Stimulated activated naive CD8-positive, alpha-beta T cell treated with anti-CD3 and anti-CD28 coated beads, Interleukin-15, amount 100 ng/mL, for 72 hours (primary cell): Measurements from ENCODE around the gene SCFD2.
A peak's percentile ranks its signal among the peaks of the same experiment; 100 is the strongest.

Experiments used
- ATAC-seq: fragments of 150-1000 bp; cut with Tn5 transposase; 2 replicates; pipeline ENCODE4 v1.10.0; 2021; ENCODE audit warnings: mild to moderate bottlenecking, moderate library complexity
- DNase-seq, 2 donors: peaks; one replicate each; pipeline ENCODE4 v3.0.0; 2021 to 2022
- H3K27ac Mint-ChIP-seq, 2 donors: one replicate each; pipeline ENCODE4 v1.8.0; 2022; ENCODE audit warnings: mild to moderate bottlenecking in 2 of 2, mixed read lengths in 2 of 2, moderate library complexity in 2 of 2
- H3K27me3 Mint-ChIP-seq: one replicate; pipeline ENCODE4 v1.8.0; 2022; ENCODE audit warnings: mixed read lengths
- H3K4me1 Mint-ChIP-seq: one replicate; pipeline ENCODE4 v1.8.0; 2022; ENCODE audit warnings: mild to moderate bottlenecking, mixed read lengths
- H3K4me3 Mint-ChIP-seq, 2 donors: one replicate each; pipeline ENCODE4 v1.8.0; 2022; ENCODE audit warnings: mild to moderate bottlenecking in 2 of 2, mixed read lengths in 2 of 2, moderate library complexity in 1 of 2
- H3K9me3 Mint-ChIP-seq, 2 donors: one replicate each; pipeline ENCODE4 v1.8.0; 2022; ENCODE audit warnings: mixed read lengths in 2 of 2

SCFD2 gene

GRCh38 chr4:52964011-52964410, 401.9 kb downstream of the SCFD2 start:
- DNase-seq (no peak), ATAC-seq (no peak)
- H3K27ac Mint-ChIP-seq = no peak overlapping the region

DNA sequence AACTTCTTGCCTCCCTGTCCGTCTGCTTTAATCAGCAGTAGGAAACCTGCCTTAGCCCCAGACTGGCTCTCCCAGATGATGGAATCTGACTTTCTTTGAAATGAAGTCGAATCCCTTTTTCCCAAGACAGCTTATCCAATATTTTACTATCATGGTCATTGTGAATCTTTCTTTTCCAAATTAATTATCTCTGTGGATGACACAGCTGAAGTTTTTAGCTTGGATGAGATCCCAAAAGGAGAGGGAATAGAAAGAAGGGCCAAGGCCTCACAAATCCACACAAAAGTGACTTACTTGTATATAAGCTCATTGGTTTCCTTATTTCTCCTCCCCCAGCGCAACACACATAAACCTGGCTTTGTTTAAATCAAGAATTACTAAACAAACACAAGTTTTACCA, 403.1 kb downstream of the SCFD2 start:
- no peaks in the 10 kb centered on the region for H3K27me3 Mint-ChIP-seq
- no peak for DNase-seq
- H3K9me3 Mint-ChIP-seq = peaks cover 0 to 6% of the 10 kb centered on the region in 2 donors
- no peaks in the 10 kb centered on the region for H3K4me1 Mint-ChIP-seq
- ATAC-seq = no peak
- H3K4me3 Mint-ChIP-seq = no peak overlapping the region
- H3K27ac Mint-ChIP-seq = no peak overlapping the region

More at GRCh38 chr4:52964011-52964410, 401.9 kb downstream of the SCFD2 start:
- Mint-ChIP-seq H3K4me3 (no peak overlapping the region), H3K27me3 (no peaks in the 10 kb centered on the region), H3K4me1 (no peaks in the 10 kb centered on the region), H3K9me3 (peaks cover 0 to 16% of the 10 kb centered on the region in 2 donors)

DNA sequence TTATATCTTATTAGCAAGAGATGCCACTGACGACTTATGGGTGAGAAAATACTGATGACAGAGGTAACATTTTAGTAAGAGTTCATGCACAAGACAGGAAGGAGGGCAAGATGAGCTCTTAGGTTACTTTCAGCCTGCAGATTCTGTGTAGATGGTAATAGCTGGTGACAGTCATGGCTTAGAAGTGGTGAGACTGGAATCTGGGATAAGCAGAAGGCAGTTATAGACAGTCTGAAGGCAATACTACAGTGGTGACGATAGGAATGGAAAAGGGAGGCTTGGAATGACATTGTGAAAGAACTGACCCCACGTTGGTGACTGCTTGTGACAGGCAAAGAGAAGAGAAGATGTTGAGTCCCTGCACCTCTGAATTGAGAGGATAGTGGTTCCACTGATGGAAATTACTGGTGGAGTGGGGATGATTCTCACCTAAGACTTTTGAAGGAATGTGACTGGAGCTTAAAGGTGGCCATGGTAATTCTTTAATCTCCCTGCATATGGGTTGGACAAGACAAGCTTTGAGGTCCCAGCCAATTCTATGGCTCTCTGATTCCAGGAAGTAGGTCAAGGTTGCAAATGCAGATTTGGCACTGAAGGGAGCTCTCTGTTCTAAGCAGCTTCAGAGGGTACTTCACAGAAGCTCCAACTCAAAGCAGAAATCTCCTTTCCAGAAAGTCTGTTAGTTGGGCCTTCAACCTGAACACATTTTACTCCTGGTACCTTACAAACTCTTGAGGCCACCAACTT, 404.0 kb downstream of the SCFD2 start:
- no peak for ATAC-seq
- H3K4me3 Mint-ChIP-seq = no peak overlapping the region
- DNase-seq = no peak
- no peaks in the 10 kb centered on the region for H3K4me1 Mint-ChIP-seq
- peaks cover 0 to 6% of the 10 kb centered on the region in 2 donors for H3K9me3 Mint-ChIP-seq
- no peaks in the 10 kb centered on the region for H3K27me3 Mint-ChIP-seq
- H3K27ac Mint-ChIP-seq = no peak overlapping the region

DNA sequence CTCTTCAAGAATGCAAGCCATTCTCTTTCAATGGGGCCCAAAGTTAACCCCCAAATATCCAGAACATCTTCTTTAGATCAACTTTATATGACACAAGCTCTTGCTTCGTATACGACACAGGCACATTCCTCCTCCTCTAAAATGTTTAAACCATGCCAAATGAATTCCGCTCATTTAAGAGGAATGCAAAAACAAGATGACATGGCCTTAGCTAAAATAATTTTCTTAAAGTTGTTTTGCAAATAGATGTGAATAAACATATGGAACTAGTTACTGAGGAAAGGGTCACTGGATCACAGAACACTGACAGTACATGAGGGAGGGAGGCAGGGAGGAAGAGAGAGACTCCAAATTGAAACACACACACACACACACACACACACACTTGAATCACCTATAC, 406.3 kb downstream of the SCFD2 start:
- no peak for ATAC-seq

GRCh38 chr4:52957835-52958631, 407.8 kb downstream of the SCFD2 start:
- ATAC-seq (no peak), DNase-seq (no peak)
- no peaks in the 10 kb centered on the region for H3K9me3 Mint-ChIP-seq
- no peak overlapping the region for H3K4me3 Mint-ChIP-seq
- H3K27ac Mint-ChIP-seq = no peak overlapping the region
- no peaks in the 10 kb centered on the region for H3K27me3 Mint-ChIP-seq
- H3K4me1 Mint-ChIP-seq = no peaks in the 10 kb centered on the region

More for the DNA sequence above, 406.3 kb downstream of the SCFD2 start:
- Mint-ChIP-seq H3K27me3 (no peaks in the 10 kb centered on the region), H3K4me3 (no peak overlapping the region), H3K9me3 (no peaks in the 10 kb centered on the region), H3K4me1 (no peaks in the 10 kb centered on the region), H3K27ac (no peak overlapping the region)
- no peak for DNase-seq

DNA sequence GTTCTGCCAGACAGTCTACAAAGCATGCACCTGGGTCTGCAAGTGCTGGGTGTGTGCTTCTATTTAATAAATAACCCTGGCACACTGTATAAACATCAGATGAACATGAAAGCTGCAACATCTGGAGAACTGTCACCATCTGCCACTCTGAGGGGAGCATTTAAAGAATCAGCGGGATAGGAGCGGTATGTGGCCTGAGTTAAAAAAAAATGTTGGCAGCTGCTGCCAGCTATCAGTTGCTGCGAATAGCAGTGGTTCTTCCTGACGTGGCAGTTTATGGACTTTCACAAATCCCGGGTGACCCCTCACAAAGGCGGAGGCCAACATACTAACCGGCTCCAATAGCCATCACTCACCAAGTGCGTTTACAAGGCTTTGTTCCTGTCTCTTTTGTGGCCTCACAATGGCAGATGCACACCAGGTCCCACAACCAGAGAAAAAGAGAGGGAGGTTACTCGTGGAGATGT, 408.6 kb downstream of the SCFD2 start:
- Mint-ChIP-seq H3K4me1 (no peaks in the 10 kb centered on the region), H3K9me3 (no peaks in the 10 kb centered on the region)
- no peak for DNase-seq

DNA sequence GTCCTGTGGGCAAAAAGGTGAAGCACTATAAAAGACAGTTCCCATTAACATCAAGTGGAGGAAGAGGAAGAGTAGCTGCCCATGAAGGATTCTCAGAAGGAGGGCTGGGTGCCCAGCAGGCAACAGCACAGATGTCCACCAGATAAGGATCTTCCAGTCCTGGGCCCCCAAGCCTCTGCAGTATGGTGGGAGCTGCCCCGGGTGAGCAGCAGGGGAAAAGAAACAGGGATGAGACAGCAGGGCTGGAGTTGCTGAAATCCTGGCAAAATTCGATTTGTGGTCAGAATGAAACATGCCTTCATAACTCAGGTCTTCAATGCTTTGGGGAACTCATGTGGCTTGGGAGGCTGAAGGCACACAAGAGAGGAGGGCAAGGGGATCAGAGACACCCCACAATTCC, 409.2 kb downstream of the SCFD2 start:
- H3K27ac Mint-ChIP-seq = no peak overlapping the region
- no peak for DNase-seq
- H3K4me3 Mint-ChIP-seq = no peak overlapping the region
- no peak for ATAC-seq
- no peaks in the 10 kb centered on the region for H3K9me3 Mint-ChIP-seq
- no peaks in the 10 kb centered on the region for H3K4me1 Mint-ChIP-seq
- H3K27me3 Mint-ChIP-seq = no peaks in the 10 kb centered on the region

More for the DNA sequence above, 408.6 kb downstream of the SCFD2 start:
- Mint-ChIP-seq H3K27me3 (no peaks in the 10 kb centered on the region), H3K27ac (no peak overlapping the region), H3K4me3 (no peak overlapping the region)
- no peak for ATAC-seq

GRCh38 chr4:52954560-52955170, 411.2 kb downstream of the SCFD2 start:
- Mint-ChIP-seq H3K9me3 (no peaks in the 10 kb centered on the region), H3K27me3 (no peaks in the 10 kb centered on the region), H3K4me3 (no peak overlapping the region), H3K4me1 (no peaks in the 10 kb centered on the region), H3K27ac (peak overlapping the region in 1 of 2 donors; percentile 97)
- DNase-seq (no peak), ATAC-seq (no peak)

- no peak overlapping the region for H3K4me3 Mint-ChIP-seq
- H3K4me1 Mint-ChIP-seq = no peaks in the 10 kb centered on the region
- H3K27me3 Mint-ChIP-seq = no peaks in the 10 kb centered on the region
- H3K9me3 Mint-ChIP-seq = no peaks in the 10 kb centered on the region
- no peak overlapping the region for H3K27ac Mint-ChIP-seq
- DNase-seq (no peak), ATAC-seq (no peak)
Measured at GRCh38 chr4:52952540-52952939, 413.3 kb downstream of the SCFD2 start.

DNA sequence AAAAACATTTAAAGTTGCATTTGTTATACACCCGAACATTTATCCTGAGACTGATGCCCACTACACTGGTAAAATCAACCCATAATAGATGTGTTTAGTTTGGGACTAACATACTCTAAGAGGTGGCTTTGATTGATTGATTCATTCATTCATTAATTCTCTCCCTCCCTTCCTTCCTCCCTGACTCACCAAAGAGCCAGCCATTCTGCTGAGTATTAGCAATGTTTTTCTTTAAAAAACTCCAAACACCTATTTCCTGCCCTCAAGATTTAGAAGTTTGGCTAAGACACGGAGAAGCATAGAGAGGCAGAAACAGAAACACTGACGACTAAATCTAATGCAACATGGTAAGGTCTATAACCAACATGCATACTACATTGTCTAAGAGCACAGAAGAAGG, 414.8 kb downstream of the SCFD2 start:
- DNase-seq (no peak), ATAC-seq (no peak)
- H3K4me1 Mint-ChIP-seq = no peaks in the 10 kb centered on the region
- no peak overlapping the region for H3K4me3 Mint-ChIP-seq
- no peak overlapping the region for H3K27ac Mint-ChIP-seq
- no peaks in the 10 kb centered on the region for H3K27me3 Mint-ChIP-seq
- no peaks in the 10 kb centered on the region for H3K9me3 Mint-ChIP-seq

- H3K27ac Mint-ChIP-seq = no peak overlapping the region
- DNase-seq (no peak), ATAC-seq (no peak)
- H3K9me3 Mint-ChIP-seq = no peaks in the 10 kb centered on the region
- H3K4me3 Mint-ChIP-seq = no peak overlapping the region
- no peaks in the 10 kb centered on the region for H3K27me3 Mint-ChIP-seq
- no peaks in the 10 kb centered on the region for H3K4me1 Mint-ChIP-seq
Measured at GRCh38 chr4:52950226-52950625, 415.6 kb downstream of the SCFD2 start.

- Mint-ChIP-seq H3K9me3 (no peaks in the 10 kb centered on the region), H3K27me3 (no peaks in the 10 kb centered on the region), H3K27ac (peak overlapping the region in 1 of 2 donors; percentile 56), H3K4me1 (no peaks in the 10 kb centered on the region), H3K4me3 (no peak overlapping the region)
- DNase-seq (no peak), ATAC-seq (no peak)
Measured at GRCh38 chr4:52949336-52949735, 416.5 kb downstream of the SCFD2 start.

DNA sequence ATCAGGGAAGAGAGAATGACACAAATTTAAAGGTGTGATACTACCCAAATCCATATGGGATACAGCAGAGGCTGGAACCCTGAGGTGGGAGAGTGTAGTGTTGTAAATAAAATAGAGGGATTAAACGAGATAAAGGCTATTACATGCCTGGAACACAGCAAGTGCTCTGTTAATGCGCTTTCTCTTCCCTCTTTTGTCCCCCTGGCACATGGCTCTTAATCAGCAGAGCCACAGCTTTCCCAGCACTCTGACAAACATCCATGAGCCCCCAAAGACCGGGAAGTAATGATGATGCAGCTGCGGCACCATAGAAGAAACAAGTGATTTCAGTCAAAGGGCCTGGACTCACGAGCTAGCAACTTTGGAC, 417.8 kb downstream of the SCFD2 start:
- H3K9me3 Mint-ChIP-seq = no peaks in the 10 kb centered on the region
- H3K27me3 Mint-ChIP-seq = no peaks in the 10 kb centered on the region
- no peak for ATAC-seq
- no peak overlapping the region for H3K27ac Mint-ChIP-seq
- H3K4me1 Mint-ChIP-seq = no peaks in the 10 kb centered on the region
- H3K4me3 Mint-ChIP-seq = no peak overlapping the region
- DNase-seq = no peak

GRCh38 chr4:52947401-52948056, 418.3 kb downstream of the SCFD2 start:
- DNase-seq (no peak), ATAC-seq (no peak)
- Mint-ChIP-seq H3K4me3 (no peak overlapping the region), H3K27ac (no peak overlapping the region), H3K27me3 (no peaks in the 10 kb centered on the region), H3K9me3 (no peaks in the 10 kb centered on the region), H3K4me1 (no peaks in the 10 kb centered on the region)

- Mint-ChIP-seq H3K4me3 (no peak overlapping the region), H3K27ac (no peak overlapping the region), H3K27me3 (no peaks in the 10 kb centered on the region), H3K4me1 (no peaks in the 10 kb centered on the region), H3K9me3 (no peaks in the 10 kb centered on the region)
- ATAC-seq (no peak), DNase-seq (no peak)
Measured at GRCh38 chr4:52946855-52947254, 419.0 kb downstream of the SCFD2 start.
